Lower lobe of right lung (tissue), 2 donors: ENCODE data around the gene PADI2. TPM values are rescaled to one million over a fixed set of nuclear protein-coding genes. Genes with fewer than 3 reads are reported as not detected.

Experiments
- ATAC-seq, 2 donors: fragments of 200-7000 bp; cut with Tn5 transposase; one replicate each; pipeline ENCODE4 v1.9.1; 2020 to 2022; ENCODE audit warnings: mild to moderate bottlenecking in 2 of 2, moderate library complexity in 2 of 2
- DNase-seq: peaks from one replicate; pipeline ENCODE4 v3.0.0-alpha.2; 2020
- H3K27ac ChIP-seq: fragments of 200-600 bp; one replicate; pipeline ENCODE4 v1.8.0; 2022
- H3K27me3 ChIP-seq: fragments of 200-600 bp; one replicate; pipeline ENCODE4 v1.8.0; 2022; ENCODE audit warnings: low read depth
- H3K36me3 ChIP-seq: fragments of 200-600 bp; one replicate; pipeline ENCODE4 v1.8.0; 2022; ENCODE audit warnings: mild to moderate bottlenecking
- H3K4me1 ChIP-seq: fragments of 200-600 bp; one replicate; pipeline ENCODE4 v1.8.0; 2022
- H3K4me3 ChIP-seq: fragments of 200-600 bp; one replicate; pipeline ENCODE4 v1.8.0; 2022; ENCODE audit warnings: mild to moderate bottlenecking
- H3K9me3 ChIP-seq: fragments of 200-600 bp; one replicate; pipeline ENCODE4 v1.8.0; 2022
- CTCF ChIP-seq: fragments of 200-600 bp; IDR thresholded peaks from one replicate; pipeline ENCODE4 v1.8.0; 2022; ENCODE audit warnings: antibody characterized with exemption, mild to moderate bottlenecking
- intact Hi-C: fragments of 100-400 bp; cut with DNase I; formaldehyde crosslinking; loops from one replicate; pipeline ENCODE4 v1.11.0; 2022
- total RNA-seq: library from RNA; stranded (reverse); fragmentation: NEBNext Ultra II Directional; extraction: Animal tissue kit (Norgen Biotek cat#: 25700); gene quantifications from one replicate; pipeline ENCODE4 v1.2.1, GENCODE V29; 2021
- donor health status: DM: no; HTN: yes; CAD: no; lungs with severe emphysema.

The PADI2 gene
- total RNA-seq, 1 donor from 2014 or later: 18.4 TPM

- DNase-seq (no peak), ATAC-seq (no peak)
- no peak for TF ChIP-seq CTCF
- no peak overlapping the region for H3K4me3 ChIP-seq
- intact Hi-C loops: no loop called here
- H3K36me3 ChIP-seq: no peaks in the 10 kb centered on the region
- H3K4me1 ChIP-seq: no peaks in the 10 kb centered on the region
- no peak overlapping the region for H3K27ac ChIP-seq
- no peaks in the 10 kb centered on the region for H3K9me3 ChIP-seq
- peaks cover 4% of the 10 kb centered on the region for H3K27me3 ChIP-seq
Observed at GRCh38 chr1:17163789-17164666, 44.8 kb upstream of the PADI2 start.

- H3K4me3 ChIP-seq: no peak overlapping the region
- H3K9me3 ChIP-seq: no peaks in the 10 kb centered on the region
- H3K4me1 ChIP-seq: no peaks in the 10 kb centered on the region
- H3K27ac ChIP-seq: no peak overlapping the region
- peaks cover 4% of the 10 kb centered on the region for H3K27me3 ChIP-seq
- DNase-seq: no peak
- ATAC-seq: no peak
- intact Hi-C loops: no loop called here
- H3K36me3 ChIP-seq: no peaks in the 10 kb centered on the region
- no peak for TF ChIP-seq CTCF
Observed at GRCh38 chr1:17163371-17163770, 44.1 kb upstream of the PADI2 start.

- peak in 1 of 2 donors; percentile 31 for ATAC-seq
- intact Hi-C loops: no loop called here
- TF ChIP-seq CTCF: no peak
- no peak overlapping the region for H3K27ac ChIP-seq
- no peak for DNase-seq
- no peaks in the 10 kb centered on the region for H3K9me3 ChIP-seq
- no peaks in the 10 kb centered on the region for H3K4me1 ChIP-seq
- no peaks in the 10 kb centered on the region for H3K36me3 ChIP-seq
- H3K4me3 ChIP-seq: no peak overlapping the region
- H3K27me3 ChIP-seq: peaks cover 4% of the 10 kb centered on the region
Observed at GRCh38 chr1:17162941-17163340, 43.7 kb upstream of the PADI2 start.

- Histone ChIP-seq H3K36me3 (no peaks in the 10 kb centered on the region), H3K27ac (no peak overlapping the region), H3K27me3 (no peaks in the 10 kb centered on the region), H3K9me3 (no peaks in the 10 kb centered on the region), H3K4me1 (no peaks in the 10 kb centered on the region), H3K4me3 (no peak overlapping the region)
- DNase-seq: no peak
- ATAC-seq: no peak
- no peak for TF ChIP-seq CTCF
- intact Hi-C loops: no loop called here
Observed at GRCh38 chr1:17161926-17162800, 42.9 kb upstream of the PADI2 start.

GRCh38 chr1:17161137-17161740, 42.0 kb upstream of the PADI2 start:
- intact Hi-C loops: no loop called here
- H3K36me3 ChIP-seq: no peaks in the 10 kb centered on the region
- H3K4me3 ChIP-seq: no peak overlapping the region
- ATAC-seq: no peak
- H3K9me3 ChIP-seq: peaks cover under 1% of the 10 kb centered on the region
- DNase-seq: no peak
- no peaks in the 10 kb centered on the region for H3K4me1 ChIP-seq
- TF ChIP-seq CTCF: no peak
- no peaks in the 10 kb centered on the region for H3K27me3 ChIP-seq
- no peak overlapping the region for H3K27ac ChIP-seq
